MM.1S (cell line): Measurements from ENCODE around the gene UTP25.

Experiments
- DNase-seq: peaks from one replicate; pipeline ENCODE4 v3.0.0-alpha.2; 2015
- H2AFZ ChIP-seq: fragments of 300-600 bp; sonication (generic); 2 replicates; pipeline ENCODE4 v1.6.0; 2016; ENCODE audit warnings: antibody characterized with exemption, low read length
- H3F3A ChIP-seq: fragments of 300-600 bp; sonication (generic); 2 replicates; pipeline ENCODE4 v1.6.1; 2016; ENCODE audit warnings: mild to moderate bottlenecking, antibody characterized with exemption, low read length, moderate library complexity, mixed read lengths; ENCODE audit not compliant: insufficient read depth
- H3K27ac ChIP-seq: fragments of 300-600 bp; sonication (generic); 2 replicates; pipeline ENCODE4 v1.5.1; 2016; ENCODE audit warnings: mild to moderate bottlenecking, low read length
- H3K27me3 ChIP-seq: fragments of 300-600 bp; sonication (generic); replicated peaks from 2 replicates; pipeline ENCODE4 v1.6.0; 2016; ENCODE audit warnings: low read length; ENCODE audit not compliant: insufficient read depth
- H3K36me3 ChIP-seq: fragments of 300-600 bp; sonication (generic); replicated peaks from 2 replicates; pipeline ENCODE4 v1.6.1; 2016; ENCODE audit warnings: mild to moderate bottlenecking, low read length, mixed read lengths; ENCODE audit not compliant: insufficient read depth
- H3K4me1 ChIP-seq: fragments of 300-600 bp; sonication (generic); 2 replicates; pipeline ENCODE4 v1.6.1; 2016; ENCODE audit warnings: low read length, mixed read lengths
- H3K4me2 ChIP-seq: fragments of 300-600 bp; sonication (generic); 2 replicates; pipeline ENCODE4 v1.6.0; 2016; ENCODE audit warnings: low read depth, low read length
- H3K4me3 ChIP-seq: fragments of 300-600 bp; sonication (generic); 2 replicates; pipeline ENCODE4 v1.5.1; 2016; ENCODE audit warnings: low read length, mixed read lengths
- H3K79me2 ChIP-seq: fragments of 300-600 bp; sonication (generic); 2 replicates; pipeline ENCODE4 v1.6.1; 2016; ENCODE audit warnings: mixed run types, low read length, mixed read lengths
- H3K9ac ChIP-seq: fragments of 300-600 bp; sonication (generic); 2 replicates; pipeline ENCODE4 v1.6.1; 2016; ENCODE audit warnings: low read length, mixed read lengths
- H3K9me2 ChIP-seq: fragments of 300-600 bp; sonication (generic); replicated peaks from 2 replicates; pipeline ENCODE4 v1.6.1; 2016; ENCODE audit warnings: mild to moderate bottlenecking, low read length, mixed read lengths; ENCODE audit not compliant: insufficient read depth
- H3K9me3 ChIP-seq: fragments of 300-600 bp; sonication (generic); replicated peaks from 2 replicates; pipeline ENCODE4 v1.6.1; 2016; ENCODE audit warnings: mild to moderate bottlenecking, low read length, mixed read lengths; ENCODE audit not compliant: insufficient read depth
- H4K20me1 ChIP-seq: fragments of 300-600 bp; sonication (generic); 2 replicates; pipeline ENCODE4 v1.6.1; 2016; ENCODE audit warnings: mild to moderate bottlenecking, low read length, moderate library complexity, mixed read lengths; ENCODE audit not compliant: insufficient read depth
- EZH2 ChIP-seq: fragments of 300-600 bp; sonication (generic); optimal IDR thresholded peaks from 2 replicates; pipeline ENCODE3; 2017; ENCODE audit warnings: low read depth, mild to moderate bottlenecking, antibody characterized with exemption, low read length, mixed read lengths
- EZH2phosphoT487 ChIP-seq: fragments of 300-600 bp; sonication (generic); IDR thresholded peaks from 2 replicates; pipeline ENCODE4 v1.6.1; 2018; ENCODE audit warnings: antibody characterized with exemption, low read length
- TF ChIP-seq, protein P1 (sequence below): fragments of 300-600 bp; sonication (generic); IDR thresholded peaks from 2 replicates; pipeline ENCODE4 v1.5.1; 2016; ENCODE audit warnings: antibody characterized with exemption, low read length, mixed read lengths

UTP25 gene

GRCh38 chr1:209831615-209832014, 3.8 kb downstream of the UTP25 start:
- Histone ChIP-seq H3K79me2 (peaks cover 38% of the 10 kb centered on the region), H3K9me3 (no peaks in the 10 kb centered on the region), H3K27me3 (no peaks in the 10 kb centered on the region), H3K9ac (no peak overlapping the region), H3F3A (peaks cover 4% of the 10 kb centered on the region; the same call in 1 of the 2 replicates), H3K4me2 (no peak overlapping the region), H3K4me3 (no peak overlapping the region), H3K36me3 (peaks cover 31% of the 10 kb centered on the region; the same call in 1 of the 2 replicates), H3K4me1 (no peaks in the 10 kb centered on the region), H3K27ac (no peak overlapping the region), H4K20me1 (no peaks in the 10 kb centered on the region), H2AFZ (no peak overlapping the region), H3K9me2 (no peaks in the 10 kb centered on the region)
- DNase-seq: no peak
- no peak for TF ChIP-seq EZH2phosphoT487
- no peak for TF ChIP-seq EZH2
- TF ChIP-seq, protein P1, sequence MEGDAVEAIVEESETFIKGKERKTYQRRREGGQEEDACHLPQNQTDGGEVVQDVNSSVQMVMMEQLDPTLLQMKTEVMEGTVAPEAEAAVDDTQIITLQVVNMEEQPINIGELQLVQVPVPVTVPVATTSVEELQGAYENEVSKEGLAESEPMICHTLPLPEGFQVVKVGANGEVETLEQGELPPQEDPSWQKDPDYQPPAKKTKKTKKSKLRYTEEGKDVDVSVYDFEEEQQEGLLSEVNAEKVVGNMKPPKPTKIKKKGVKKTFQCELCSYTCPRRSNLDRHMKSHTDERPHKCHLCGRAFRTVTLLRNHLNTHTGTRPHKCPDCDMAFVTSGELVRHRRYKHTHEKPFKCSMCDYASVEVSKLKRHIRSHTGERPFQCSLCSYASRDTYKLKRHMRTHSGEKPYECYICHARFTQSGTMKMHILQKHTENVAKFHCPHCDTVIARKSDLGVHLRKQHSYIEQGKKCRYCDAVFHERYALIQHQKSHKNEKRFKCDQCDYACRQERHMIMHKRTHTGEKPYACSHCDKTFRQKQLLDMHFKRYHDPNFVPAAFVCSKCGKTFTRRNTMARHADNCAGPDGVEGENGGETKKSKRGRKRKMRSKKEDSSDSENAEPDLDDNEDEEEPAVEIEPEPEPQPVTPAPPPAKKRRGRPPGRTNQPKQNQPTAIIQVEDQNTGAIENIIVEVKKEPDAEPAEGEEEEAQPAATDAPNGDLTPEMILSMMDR: no peak

DNA sequence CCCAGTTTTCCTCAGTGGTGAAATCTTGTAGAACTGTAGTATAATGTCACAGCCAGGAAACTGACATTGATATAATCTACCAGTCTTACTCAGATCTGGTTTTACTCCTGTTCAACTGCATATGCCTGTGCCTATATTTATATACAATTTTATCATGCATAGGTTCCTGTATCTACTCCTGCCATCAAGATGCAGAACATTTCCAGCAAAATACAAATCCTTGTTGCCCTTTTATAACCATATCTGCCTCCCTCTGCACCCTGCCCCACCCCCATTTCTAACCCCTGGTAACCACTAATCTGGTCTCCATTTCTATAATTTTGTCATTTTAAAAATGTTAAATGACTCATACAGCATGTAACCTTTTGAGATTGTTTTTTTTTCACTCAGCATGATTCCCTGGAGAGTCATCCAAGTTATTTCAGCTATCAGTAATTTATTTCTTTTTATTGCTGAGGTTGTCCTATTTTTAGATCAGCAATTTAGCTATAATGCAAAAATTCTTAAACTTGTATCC, 8.1 kb downstream of the UTP25 start:
- H3K9ac ChIP-seq: no peak overlapping the region
- no peak overlapping the region for H3K4me2 ChIP-seq
- TF ChIP-seq EZH2 (no peak), EZH2phosphoT487 (no peak)
- TF ChIP-seq, protein P1: no peak
- H3K4me3 ChIP-seq: no peak overlapping the region
- peaks cover 57% of the 10 kb centered on the region for H3K36me3 ChIP-seq
- no peaks in the 10 kb centered on the region for H3K9me2 ChIP-seq
- H3K79me2 ChIP-seq: peaks cover 9% of the 10 kb centered on the region
- DNase-seq: no peak
- no peak overlapping the region for H3K27ac ChIP-seq
- H3K4me1 ChIP-seq: no peaks in the 10 kb centered on the region
- no peaks in the 10 kb centered on the region for H3F3A ChIP-seq
- no peaks in the 10 kb centered on the region for H4K20me1 ChIP-seq
- no peak overlapping the region for H2AFZ ChIP-seq
- no peaks in the 10 kb centered on the region for H3K27me3 ChIP-seq
- no peaks in the 10 kb centered on the region for H3K9me3 ChIP-seq

DNA sequence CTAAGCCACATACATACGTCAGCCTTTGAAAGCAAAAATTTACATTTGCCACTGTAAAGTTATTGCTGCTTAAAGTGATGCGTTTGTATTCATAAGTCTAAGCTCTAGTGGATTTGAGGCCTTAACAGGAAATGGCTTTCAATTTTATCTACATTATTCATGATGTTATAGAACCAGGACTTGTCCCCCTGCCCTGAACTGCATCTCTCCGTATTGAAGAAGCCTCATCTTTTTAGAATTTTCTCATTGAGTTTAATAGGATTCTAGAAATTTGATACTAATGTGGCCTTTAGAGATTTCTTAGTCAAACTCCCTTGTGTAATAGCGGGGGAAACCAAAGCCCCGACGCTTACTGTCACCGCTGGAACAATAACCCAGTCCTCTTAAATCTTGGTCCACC, 9.9 kb downstream of the UTP25 start:
- Histone ChIP-seq H3K9me3 (no peaks in the 10 kb centered on the region), H3K9ac (no peak overlapping the region), H3F3A (no peaks in the 10 kb centered on the region), H3K79me2 (no peaks in the 10 kb centered on the region), H3K9me2 (no peaks in the 10 kb centered on the region), H3K4me3 (no peak overlapping the region), H3K4me1 (no peaks in the 10 kb centered on the region), H3K36me3 (peaks cover 51% of the 10 kb centered on the region), H4K20me1 (no peaks in the 10 kb centered on the region), H3K4me2 (no peak overlapping the region), H3K27me3 (no peaks in the 10 kb centered on the region), H3K27ac (no peak overlapping the region), H2AFZ (no peak overlapping the region)
- TF ChIP-seq, protein P1: no peak
- no peak for TF ChIP-seq EZH2
- no peak for TF ChIP-seq EZH2phosphoT487
- no peak for DNase-seq
